Gastroesophageal sphincter (tissue), 3 donors: ENCODE measurements around the gene CCDC186.

Source experiments
- EP300 ChIP-seq: sonication (generic); formaldehyde crosslinking; IDR thresholded peaks from one replicate; pipeline ENCODE4 v1.6.1; 2017; ENCODE audit warnings: antibody characterized with exemption, mild to moderate bottlenecking
- POLR2A ChIP-seq, 2 donors: fragments of 450-650 bp; IDR thresholded peaks; one replicate each; pipeline ENCODE4 v1.6.1; 2017; ENCODE audit warnings: antibody characterized with exemption in 2 of 2, mild to moderate bottlenecking in 2 of 2, moderate library complexity in 1 of 2
- TF ChIP-seq, protein P1 (sequence below), 4 experiments: fragments of 200-600 bp in 2 of 4; fragments of 450-650 bp in 2 of 4; sonication (generic) in 1 of 4; IDR thresholded peaks; one replicate each; pipeline ENCODE4 v1.5.1; 2017 to 2019; ENCODE audit warnings: antibody characterized with exemption in 4 of 4, mild to moderate bottlenecking in 2 of 4, moderate library complexity in 2 of 4

DNA sequence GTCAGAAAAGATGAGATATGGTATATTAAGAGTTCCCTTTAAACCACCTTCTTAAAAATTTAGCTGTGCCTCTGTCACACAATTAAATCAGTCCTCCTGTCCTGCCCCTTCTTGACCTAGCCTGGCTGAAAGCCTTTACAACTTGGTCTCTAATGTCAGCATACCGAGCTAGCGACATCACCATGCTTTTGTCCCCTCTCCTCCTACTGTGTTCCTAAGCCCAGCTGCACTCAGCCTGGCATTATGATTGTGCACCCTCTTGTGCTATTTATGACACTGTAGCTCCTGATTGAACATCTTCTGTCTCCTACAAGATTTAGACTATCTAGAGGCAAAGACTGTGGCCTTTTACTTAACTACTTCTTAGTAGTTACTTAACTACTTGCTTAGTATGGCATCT, 34.3 kb upstream of the CCDC186 start:
- TF ChIP-seq EP300, result no peak
- TF ChIP-seq, protein P1, sequence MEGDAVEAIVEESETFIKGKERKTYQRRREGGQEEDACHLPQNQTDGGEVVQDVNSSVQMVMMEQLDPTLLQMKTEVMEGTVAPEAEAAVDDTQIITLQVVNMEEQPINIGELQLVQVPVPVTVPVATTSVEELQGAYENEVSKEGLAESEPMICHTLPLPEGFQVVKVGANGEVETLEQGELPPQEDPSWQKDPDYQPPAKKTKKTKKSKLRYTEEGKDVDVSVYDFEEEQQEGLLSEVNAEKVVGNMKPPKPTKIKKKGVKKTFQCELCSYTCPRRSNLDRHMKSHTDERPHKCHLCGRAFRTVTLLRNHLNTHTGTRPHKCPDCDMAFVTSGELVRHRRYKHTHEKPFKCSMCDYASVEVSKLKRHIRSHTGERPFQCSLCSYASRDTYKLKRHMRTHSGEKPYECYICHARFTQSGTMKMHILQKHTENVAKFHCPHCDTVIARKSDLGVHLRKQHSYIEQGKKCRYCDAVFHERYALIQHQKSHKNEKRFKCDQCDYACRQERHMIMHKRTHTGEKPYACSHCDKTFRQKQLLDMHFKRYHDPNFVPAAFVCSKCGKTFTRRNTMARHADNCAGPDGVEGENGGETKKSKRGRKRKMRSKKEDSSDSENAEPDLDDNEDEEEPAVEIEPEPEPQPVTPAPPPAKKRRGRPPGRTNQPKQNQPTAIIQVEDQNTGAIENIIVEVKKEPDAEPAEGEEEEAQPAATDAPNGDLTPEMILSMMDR (IDR thresholded peaks at IDR 0.05), result no peak
- no peak for TF ChIP-seq POLR2A (IDR thresholded peaks at IDR 0.05)
